ENCODE data around the gene ACSL4.

The ACSL4 gene

DNA sequence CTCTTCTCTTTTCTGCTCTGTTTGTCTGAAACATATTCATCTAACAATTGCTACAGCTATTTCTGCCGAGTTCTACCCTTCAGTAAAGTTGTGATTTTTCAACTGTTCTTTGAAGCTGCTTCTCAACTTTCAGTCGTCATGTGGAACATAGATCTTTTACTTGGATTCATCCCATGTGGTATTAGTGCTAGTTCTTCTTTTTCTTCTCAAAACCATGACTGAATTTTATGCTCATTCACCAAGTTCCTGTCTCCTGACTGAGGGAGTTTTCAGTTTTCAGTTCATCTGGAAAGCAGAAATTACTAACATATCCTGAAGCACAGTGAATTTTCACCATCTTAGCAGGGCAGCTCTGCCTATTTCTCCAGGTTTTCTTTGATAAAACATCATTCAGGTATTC lies 12.1 kb downstream of the ACSL4 start:
- H3K36me3 ChIP-seq, result no peaks in the 10 kb centered on the region
- H3K4me3 ChIP-seq (ENCODE audit: low read depth, low read length), result no peak overlapping the region
- no peaks in the 10 kb centered on the region for H3K27me3 ChIP-seq
- no peaks in the 10 kb centered on the region for H3K4me1 ChIP-seq
- TF ChIP-seq, protein P1, sequence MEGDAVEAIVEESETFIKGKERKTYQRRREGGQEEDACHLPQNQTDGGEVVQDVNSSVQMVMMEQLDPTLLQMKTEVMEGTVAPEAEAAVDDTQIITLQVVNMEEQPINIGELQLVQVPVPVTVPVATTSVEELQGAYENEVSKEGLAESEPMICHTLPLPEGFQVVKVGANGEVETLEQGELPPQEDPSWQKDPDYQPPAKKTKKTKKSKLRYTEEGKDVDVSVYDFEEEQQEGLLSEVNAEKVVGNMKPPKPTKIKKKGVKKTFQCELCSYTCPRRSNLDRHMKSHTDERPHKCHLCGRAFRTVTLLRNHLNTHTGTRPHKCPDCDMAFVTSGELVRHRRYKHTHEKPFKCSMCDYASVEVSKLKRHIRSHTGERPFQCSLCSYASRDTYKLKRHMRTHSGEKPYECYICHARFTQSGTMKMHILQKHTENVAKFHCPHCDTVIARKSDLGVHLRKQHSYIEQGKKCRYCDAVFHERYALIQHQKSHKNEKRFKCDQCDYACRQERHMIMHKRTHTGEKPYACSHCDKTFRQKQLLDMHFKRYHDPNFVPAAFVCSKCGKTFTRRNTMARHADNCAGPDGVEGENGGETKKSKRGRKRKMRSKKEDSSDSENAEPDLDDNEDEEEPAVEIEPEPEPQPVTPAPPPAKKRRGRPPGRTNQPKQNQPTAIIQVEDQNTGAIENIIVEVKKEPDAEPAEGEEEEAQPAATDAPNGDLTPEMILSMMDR (IDR thresholded peaks at IDR 0.05; ENCODE audit: low read depth, low read length), result no peak
- H3K9me3 ChIP-seq, result no peaks in the 10 kb centered on the region
- no peak for DNase-seq

GRCh38 chrX:109719264-109719663 lies 13.8 kb downstream of the ACSL4 start:
- Histone ChIP-seq H3K9me3 (no peaks in the 10 kb centered on the region), H3K27me3 (no peaks in the 10 kb centered on the region), H3K36me3 (no peaks in the 10 kb centered on the region), H3K4me1 (no peaks in the 10 kb centered on the region), H3K4me3 (ENCODE audit: low read depth, low read length) (no peak overlapping the region)
- no peak for DNase-seq
- TF ChIP-seq, protein P1 (IDR thresholded peaks at IDR 0.05; ENCODE audit: low read depth, low read length), result no peak

- TF ChIP-seq, protein P1 (IDR thresholded peaks at IDR 0.05; ENCODE audit: low read depth, low read length), result no peak
- no peaks in the 10 kb centered on the region for H3K9me3 ChIP-seq
- H3K36me3 ChIP-seq, result no peaks in the 10 kb centered on the region
- DNase-seq, result no peak
- H3K4me3 ChIP-seq (ENCODE audit: low read depth, low read length), result no peak overlapping the region
- H3K27me3 ChIP-seq, result no peaks in the 10 kb centered on the region
- H3K4me1 ChIP-seq, result no peaks in the 10 kb centered on the region
Observed at GRCh38 chrX:109716431-109717028, 16.5 kb downstream of the ACSL4 start.

GRCh38 chrX:109714340-109714958 lies 18.6 kb downstream of the ACSL4 start:
- Histone ChIP-seq H3K27me3 (no peaks in the 10 kb centered on the region), H3K9me3 (no peaks in the 10 kb centered on the region), H3K4me1 (no peaks in the 10 kb centered on the region), H3K4me3 (ENCODE audit: low read depth, low read length) (no peak overlapping the region), H3K36me3 (no peaks in the 10 kb centered on the region)
- TF ChIP-seq, protein P1 (IDR thresholded peaks at IDR 0.05; ENCODE audit: low read depth, low read length), result no peak
- no peak for DNase-seq

GRCh38 chrX:109710181-109710580 lies 22.9 kb downstream of the ACSL4 start:
- Histone ChIP-seq H3K36me3 (no peaks in the 10 kb centered on the region), H3K4me3 (ENCODE audit: low read depth, low read length) (no peak overlapping the region), H3K4me1 (no peaks in the 10 kb centered on the region), H3K9me3 (no peaks in the 10 kb centered on the region), H3K27me3 (no peaks in the 10 kb centered on the region)
- TF ChIP-seq, protein P1 (IDR thresholded peaks at IDR 0.05; ENCODE audit: low read depth, low read length), result no peak
- no peak for DNase-seq

GRCh38 chrX:109709129-109709631 lies 23.9 kb downstream of the ACSL4 start:
- Histone ChIP-seq H3K4me3 (ENCODE audit: low read depth, low read length) (no peak overlapping the region), H3K9me3 (no peaks in the 10 kb centered on the region), H3K4me1 (no peaks in the 10 kb centered on the region), H3K36me3 (no peaks in the 10 kb centered on the region), H3K27me3 (no peaks in the 10 kb centered on the region)
- TF ChIP-seq, protein P1 (IDR thresholded peaks at IDR 0.05; ENCODE audit: low read depth, low read length), result no peak
- DNase-seq, result no peak
